Stimulated activated naive CD8-positive, alpha-beta T cell treated with anti-CD3 and anti-CD28 coated beads, Interleukin-15, Interleukin-2, amounts not matched to agents 100 ng/mL and 50 ng/mL, for 24 hours (primary cell): Measurements from ENCODE around the gene STARD3NL.
"Not testable (repeated sequence)": the region's sequence is repeated elsewhere in the genome, so short reads cannot be mapped to it uniquely, and the experiment has no call there.

ENCODE experiments used
- H3K27ac Mint-ChIP-seq: one replicate; pipeline ENCODE4 v1.8.0; 2021; ENCODE audit warnings: mild to moderate bottlenecking, mixed read lengths
- H3K27me3 Mint-ChIP-seq: one replicate; pipeline ENCODE4 v1.8.0; 2021; ENCODE audit warnings: mixed read lengths
- H3K36me3 Mint-ChIP-seq: one replicate; pipeline ENCODE4 v1.8.0; 2021; ENCODE audit warnings: low read depth, mixed read lengths
- H3K4me1 Mint-ChIP-seq: one replicate; pipeline ENCODE4 v1.8.0; 2021; ENCODE audit warnings: low read depth, mixed read lengths
- H3K4me3 Mint-ChIP-seq: one replicate; pipeline ENCODE4 v1.8.0; 2021; ENCODE audit warnings: mild to moderate bottlenecking, mixed read lengths
- H3K9me3 Mint-ChIP-seq: one replicate; pipeline ENCODE4 v1.8.0; 2021; ENCODE audit warnings: mixed read lengths

STARD3NL gene

DNA sequence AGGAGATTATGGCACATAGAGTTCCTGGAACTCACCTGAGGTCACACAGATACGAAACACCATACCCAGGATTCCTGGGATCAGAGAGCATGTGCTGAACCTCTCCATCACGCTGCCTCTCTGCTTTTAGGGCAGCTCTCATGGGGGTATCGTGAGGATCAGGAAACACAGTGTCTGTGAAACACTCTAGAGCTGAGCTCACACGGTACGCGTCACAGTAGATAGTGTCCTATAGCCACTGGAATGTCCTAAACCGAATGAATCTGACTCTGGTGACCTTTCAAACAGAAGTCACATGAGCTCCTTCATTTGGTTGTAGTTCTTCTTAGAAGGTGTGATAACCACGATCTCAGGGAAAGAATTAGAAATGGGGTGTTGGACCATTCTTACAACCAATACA lies 81.1 kb downstream of the STARD3NL start:
- H3K4me1 Mint-ChIP-seq, result peaks cover 25% of the 10 kb centered on the region
- peak overlapping the region; percentile 31 for H3K27ac Mint-ChIP-seq
- H3K27me3 Mint-ChIP-seq, H3K4me3 Mint-ChIP-seq, H3K36me3 Mint-ChIP-seq, H3K9me3 Mint-ChIP-seq: not testable (repeated sequence)

DNA sequence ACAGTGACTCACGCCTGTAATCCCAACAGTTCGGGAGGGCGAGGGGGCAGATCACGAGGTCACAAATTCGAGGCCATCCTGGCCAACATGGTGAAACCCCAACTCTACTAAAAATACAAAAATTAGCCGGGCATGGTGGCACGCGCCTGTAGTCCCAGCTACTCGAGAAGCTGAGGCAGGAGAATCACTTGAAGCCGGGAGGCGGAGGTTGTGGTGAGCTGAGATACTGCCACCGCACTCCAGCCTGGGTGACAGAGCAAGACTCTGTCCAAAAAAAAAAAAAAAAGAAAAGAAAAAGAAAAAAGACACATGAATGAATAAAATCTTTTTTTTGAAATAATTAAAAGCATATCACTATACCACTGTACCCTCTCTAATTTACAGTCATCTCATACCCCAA lies 83.6 kb downstream of the STARD3NL start:
- H3K9me3 Mint-ChIP-seq, H3K27me3 Mint-ChIP-seq, H3K36me3 Mint-ChIP-seq: not testable (repeated sequence)
- peak overlapping the region; percentile 26 for H3K27ac Mint-ChIP-seq
- peaks cover 28% of the 10 kb centered on the region for H3K4me1 Mint-ChIP-seq
- H3K4me3 Mint-ChIP-seq, result peak overlapping the region; percentile 28

DNA sequence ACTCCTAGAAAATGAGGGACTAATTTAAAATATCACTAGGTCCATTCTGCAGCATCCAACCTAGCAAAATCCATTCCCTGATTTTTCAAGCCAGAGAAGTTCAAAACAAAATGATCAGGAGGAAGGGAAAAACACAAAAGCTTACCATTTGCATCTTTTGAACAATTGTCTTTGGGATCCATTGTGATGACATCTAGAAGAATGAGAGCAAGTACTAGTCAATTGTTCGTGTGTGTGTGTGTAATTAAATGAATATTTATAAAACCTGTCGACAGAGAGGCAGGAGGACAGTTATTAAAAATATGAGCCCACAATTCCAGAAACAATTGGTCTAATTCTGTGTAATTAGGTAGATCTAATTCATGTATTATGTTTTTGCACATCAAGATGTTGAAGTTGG lies 84.0 kb downstream of the STARD3NL start:
- not testable (repeated sequence) for H3K27ac Mint-ChIP-seq

DNA sequence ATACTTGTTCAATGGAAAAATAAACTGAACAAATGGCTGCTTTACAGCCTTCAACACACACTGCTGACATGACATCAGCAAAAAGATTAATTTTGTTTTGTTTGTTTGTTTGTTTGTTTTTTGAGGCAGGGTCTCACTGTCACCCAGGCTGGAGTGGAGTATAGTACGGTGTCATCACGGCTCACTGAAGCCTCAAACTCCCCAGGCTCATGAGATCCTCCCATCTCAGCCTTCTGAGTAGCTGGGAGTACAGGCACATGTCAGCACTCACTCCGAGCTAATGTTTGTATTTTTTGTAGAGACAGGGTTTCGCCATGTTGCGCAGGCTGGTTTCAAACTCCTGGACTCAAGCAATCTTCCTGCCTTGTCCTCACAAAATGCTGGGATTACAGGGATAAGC lies 84.5 kb downstream of the STARD3NL start:
- Mint-ChIP-seq H3K4me1 (peaks cover 24% of the 10 kb centered on the region), H3K9me3 (no peaks in the 10 kb centered on the region), H3K4me3 (peak overlapping the region; percentile 28), H3K36me3 (peaks cover 9% of the 10 kb centered on the region), H3K27ac (no peak overlapping the region), H3K27me3 (no peaks in the 10 kb centered on the region)

More for the DNA sequence above, 84.0 kb downstream of the STARD3NL start:
- H3K36me3 Mint-ChIP-seq, H3K9me3 Mint-ChIP-seq, H3K27me3 Mint-ChIP-seq: not testable (repeated sequence)
- Mint-ChIP-seq H3K4me1 (peaks cover 28% of the 10 kb centered on the region), H3K4me3 (peak overlapping the region; percentile 28)

DNA sequence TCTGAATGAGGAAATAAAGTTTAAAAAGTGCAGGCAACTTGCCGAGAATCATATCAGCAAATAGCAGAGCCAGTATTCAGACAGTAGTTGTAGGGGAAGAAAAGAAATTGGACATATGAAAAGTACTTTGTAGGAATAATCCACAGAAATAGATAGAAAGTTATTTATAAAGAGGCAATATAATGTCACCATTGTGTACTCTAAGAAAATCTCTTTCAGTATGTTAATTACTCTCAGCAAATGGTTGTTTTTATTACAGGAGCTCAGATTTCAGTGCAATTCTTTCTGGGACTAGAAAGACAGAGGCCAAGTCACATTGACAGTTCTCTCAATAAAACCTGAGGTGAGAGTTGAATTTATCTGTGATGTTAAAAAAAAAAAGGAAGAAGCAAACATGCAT lies 85.2 kb downstream of the STARD3NL start:
- not testable (repeated sequence) for H3K27ac Mint-ChIP-seq, H3K9me3 Mint-ChIP-seq, H3K4me3 Mint-ChIP-seq, H3K27me3 Mint-ChIP-seq, H3K36me3 Mint-ChIP-seq
- H3K4me1 Mint-ChIP-seq, result peaks cover 19% of the 10 kb centered on the region

DNA sequence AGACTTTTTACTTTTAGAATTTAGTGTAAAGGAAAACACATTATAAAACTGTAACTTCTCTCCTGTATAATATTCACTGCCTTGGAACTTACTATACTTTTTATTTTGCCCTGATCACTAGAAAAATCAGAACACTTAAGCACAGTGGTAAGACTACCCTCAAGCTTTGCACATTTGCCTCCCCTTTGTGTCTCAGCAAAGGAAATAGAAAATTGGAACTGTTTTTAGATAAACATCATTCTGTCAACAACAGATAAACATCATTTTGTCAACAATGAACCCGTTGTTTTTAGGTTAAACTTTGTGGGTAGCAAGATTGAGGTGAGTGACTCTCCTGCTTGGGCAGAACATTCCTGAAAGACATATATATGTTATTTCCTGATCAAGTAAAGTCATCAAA lies 86.6 kb downstream of the STARD3NL start:
- H3K9me3 Mint-ChIP-seq, H3K36me3 Mint-ChIP-seq, H3K27me3 Mint-ChIP-seq: not testable (repeated sequence)
- peaks cover 12% of the 10 kb centered on the region for H3K4me1 Mint-ChIP-seq
- peak overlapping the region; percentile 40 for H3K27ac Mint-ChIP-seq
- H3K4me3 Mint-ChIP-seq, result peak overlapping the region; percentile 26

DNA sequence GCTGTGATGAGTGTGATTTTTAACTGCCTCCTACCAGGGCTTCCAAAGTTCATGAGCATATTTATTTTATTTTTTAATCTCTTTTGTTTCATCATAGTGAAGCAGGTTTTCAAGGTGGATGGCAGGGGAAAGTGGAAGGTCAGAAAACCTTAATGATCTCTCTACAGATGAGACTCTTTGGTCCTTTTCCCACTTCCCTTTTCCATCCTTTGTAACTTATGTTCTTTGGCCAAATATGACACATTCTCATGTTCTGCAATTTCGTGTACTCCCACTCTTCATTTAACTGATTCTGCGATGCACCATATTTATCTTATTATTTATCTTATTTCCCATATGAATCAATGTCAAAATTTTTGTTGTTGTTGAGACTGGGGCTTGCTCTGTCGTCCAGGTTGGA lies 87.9 kb downstream of the STARD3NL start:
- not testable (repeated sequence) for H3K9me3 Mint-ChIP-seq, H3K27me3 Mint-ChIP-seq, H3K36me3 Mint-ChIP-seq, H3K4me1 Mint-ChIP-seq, H3K27ac Mint-ChIP-seq
- H3K4me3 Mint-ChIP-seq, result peak overlapping the region; percentile 20

DNA sequence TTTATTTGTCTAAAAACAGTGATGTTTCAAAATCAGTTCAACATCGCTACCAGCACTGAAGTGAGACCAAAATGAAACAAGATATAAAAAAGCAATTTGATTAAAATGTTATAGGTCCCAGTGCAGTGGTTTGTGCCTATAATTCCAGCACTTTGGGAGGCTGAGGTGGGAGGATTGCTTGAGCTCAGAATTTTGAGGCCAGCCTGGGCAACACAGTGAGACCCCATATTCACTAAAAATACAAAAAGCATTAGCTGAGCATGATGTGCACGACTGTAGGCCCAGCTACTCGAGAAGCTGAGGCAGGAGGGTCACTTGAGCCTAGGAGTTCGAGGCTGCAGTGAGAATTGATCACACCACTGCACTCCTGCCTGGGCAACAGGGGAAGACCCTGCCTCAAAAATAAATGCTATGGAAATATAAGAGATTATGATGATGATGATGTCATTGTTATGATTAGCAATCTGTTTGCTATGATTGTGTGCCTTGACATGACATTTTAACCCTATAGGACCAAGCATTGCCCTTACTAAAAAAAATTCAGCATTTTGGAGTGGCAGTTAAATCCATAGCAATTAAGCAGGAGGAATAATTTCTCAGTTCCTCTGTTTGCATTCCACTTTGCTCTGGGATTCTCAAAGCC lies 91.8 kb downstream of the STARD3NL start:
- not testable (repeated sequence) for H3K9me3 Mint-ChIP-seq, H3K4me3 Mint-ChIP-seq, H3K4me1 Mint-ChIP-seq, H3K27ac Mint-ChIP-seq, H3K36me3 Mint-ChIP-seq, H3K27me3 Mint-ChIP-seq

DNA sequence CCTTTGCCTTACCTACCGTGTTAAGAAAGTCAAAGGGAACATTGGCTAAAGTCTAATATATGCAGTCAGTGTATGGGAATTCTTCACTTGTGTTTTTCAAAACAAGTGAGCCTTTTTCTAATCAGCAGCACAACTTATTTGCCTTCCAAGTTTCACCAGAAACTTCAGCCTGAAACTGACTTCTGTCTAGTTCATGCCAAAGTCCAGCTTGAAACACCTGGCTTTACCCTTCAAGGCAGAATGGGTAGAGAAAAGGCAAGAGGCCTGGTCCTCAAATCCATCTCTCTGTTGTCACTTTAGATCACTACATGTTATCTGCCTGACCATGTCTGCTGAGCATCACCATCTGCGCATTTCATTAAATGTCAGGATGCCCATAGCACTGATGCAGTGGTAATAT lies 92.4 kb downstream of the STARD3NL start:
- H3K4me1 Mint-ChIP-seq, H3K27me3 Mint-ChIP-seq, H3K36me3 Mint-ChIP-seq, H3K4me3 Mint-ChIP-seq, H3K9me3 Mint-ChIP-seq, H3K27ac Mint-ChIP-seq: not testable (repeated sequence)

DNA sequence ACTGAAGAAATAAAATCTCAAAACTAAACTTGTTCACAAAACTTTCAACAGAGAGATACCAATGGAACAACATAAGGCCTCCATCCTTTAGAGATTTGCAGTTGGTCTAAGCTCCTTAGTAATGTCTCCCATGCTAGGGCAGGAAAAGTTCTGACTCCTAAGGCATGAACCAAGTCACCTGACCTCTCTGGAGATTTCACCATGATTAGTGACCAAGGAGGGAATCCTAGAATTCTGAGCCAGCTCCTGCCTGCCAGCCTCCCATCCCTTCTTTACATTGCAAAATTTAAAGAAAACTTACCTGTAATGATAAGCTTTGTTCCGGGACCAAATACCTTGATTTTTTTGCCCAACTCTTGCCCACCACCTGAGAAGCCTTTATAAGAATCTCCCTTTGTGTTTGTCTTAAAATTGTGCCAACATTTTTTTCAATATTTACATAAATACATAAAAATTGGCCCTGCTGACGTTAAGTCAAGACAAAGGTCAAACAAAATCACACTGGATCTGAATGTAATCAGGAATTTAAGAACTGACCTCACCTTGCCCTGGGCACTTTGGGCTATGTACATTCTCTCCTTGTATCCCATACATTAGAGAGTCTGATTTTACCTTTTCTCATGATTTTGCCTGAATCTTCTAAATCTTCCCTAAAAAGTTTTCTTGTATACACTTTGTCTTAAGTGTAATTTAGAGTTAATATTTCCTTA lies 95.4 kb downstream of the STARD3NL start, which contains the start of gene TARP:
TARP (minus strand) TSS at position 351 of the 710 bp plus-strand sequence.
- Mint-ChIP-seq H3K4me1 (no peaks in the 10 kb centered on the region), H3K4me3 (peak within 1 kb of the TSS; percentile 68), H3K9me3 (no peaks in the 10 kb centered on the region), H3K27me3 (no peaks in the 10 kb centered on the region), H3K27ac (peak within 1 kb of the TSS; percentile 36), H3K36me3 (no peaks in the 10 kb centered on the region)

DNA sequence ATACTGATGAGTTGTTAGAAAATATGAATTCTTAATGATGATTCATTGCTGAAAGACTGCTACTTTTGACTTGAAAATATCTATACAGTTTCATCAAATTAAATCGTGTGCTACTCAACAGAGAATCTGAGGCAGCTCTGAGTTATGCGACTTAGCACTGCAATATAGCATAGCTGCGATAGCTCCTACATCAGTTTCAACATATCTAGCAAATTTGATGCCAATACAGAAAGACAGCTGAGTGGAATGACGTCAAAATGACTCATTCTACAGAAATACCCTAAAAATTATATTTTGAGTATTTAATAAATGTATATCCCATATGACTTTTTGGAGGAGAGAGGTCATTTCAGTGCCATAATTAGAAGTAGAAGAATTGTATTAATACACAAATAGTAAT lies 96.4 kb downstream of the STARD3NL start:
- Mint-ChIP-seq H3K27me3 (no peaks in the 10 kb centered on the region), H3K27ac (no peak overlapping the region), H3K36me3 (no peaks in the 10 kb centered on the region), H3K4me3 (peak overlapping the region; percentile 43), H3K4me1 (no peaks in the 10 kb centered on the region), H3K9me3 (no peaks in the 10 kb centered on the region)

DNA sequence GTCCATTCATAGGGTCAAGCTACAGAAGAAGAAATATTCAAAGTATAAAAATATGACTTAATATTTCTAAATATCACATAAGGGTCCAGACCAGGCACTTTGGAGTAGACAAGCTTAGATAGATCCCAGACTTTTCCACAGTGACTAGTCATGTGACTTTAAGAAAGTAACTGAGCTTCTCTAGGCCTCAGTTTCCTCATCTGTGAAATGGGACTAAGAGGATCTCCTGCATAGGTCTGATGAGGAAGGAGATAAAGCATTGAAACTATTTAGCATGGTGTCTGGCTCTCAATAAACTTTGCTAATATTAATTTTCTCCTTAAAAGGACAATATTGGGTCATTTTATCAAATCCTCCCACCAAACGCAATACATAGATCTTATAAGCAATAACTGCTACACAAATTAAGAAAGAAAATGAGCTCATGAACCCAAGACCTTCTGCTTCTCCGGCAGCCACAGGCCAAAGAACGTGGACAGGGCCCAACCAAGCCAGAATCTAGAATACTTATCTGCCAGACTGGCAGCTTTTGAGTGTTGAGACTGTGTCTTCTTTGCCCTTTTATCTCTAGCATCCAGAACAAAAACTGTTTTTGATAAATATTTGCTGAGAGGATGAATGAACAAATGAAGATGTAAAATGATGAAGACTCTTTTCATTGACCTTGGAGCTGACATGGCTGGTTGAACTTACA lies 97.0 kb downstream of the STARD3NL start:
- no peaks in the 10 kb centered on the region for H3K27me3 Mint-ChIP-seq
- H3K9me3 Mint-ChIP-seq, result no peaks in the 10 kb centered on the region
- H3K4me3 Mint-ChIP-seq, result peak overlapping the region; percentile 70
- H3K27ac Mint-ChIP-seq, result peak overlapping the region; percentile 31
- H3K36me3 Mint-ChIP-seq, result no peaks in the 10 kb centered on the region
- H3K4me1 Mint-ChIP-seq, result no peaks in the 10 kb centered on the region

DNA sequence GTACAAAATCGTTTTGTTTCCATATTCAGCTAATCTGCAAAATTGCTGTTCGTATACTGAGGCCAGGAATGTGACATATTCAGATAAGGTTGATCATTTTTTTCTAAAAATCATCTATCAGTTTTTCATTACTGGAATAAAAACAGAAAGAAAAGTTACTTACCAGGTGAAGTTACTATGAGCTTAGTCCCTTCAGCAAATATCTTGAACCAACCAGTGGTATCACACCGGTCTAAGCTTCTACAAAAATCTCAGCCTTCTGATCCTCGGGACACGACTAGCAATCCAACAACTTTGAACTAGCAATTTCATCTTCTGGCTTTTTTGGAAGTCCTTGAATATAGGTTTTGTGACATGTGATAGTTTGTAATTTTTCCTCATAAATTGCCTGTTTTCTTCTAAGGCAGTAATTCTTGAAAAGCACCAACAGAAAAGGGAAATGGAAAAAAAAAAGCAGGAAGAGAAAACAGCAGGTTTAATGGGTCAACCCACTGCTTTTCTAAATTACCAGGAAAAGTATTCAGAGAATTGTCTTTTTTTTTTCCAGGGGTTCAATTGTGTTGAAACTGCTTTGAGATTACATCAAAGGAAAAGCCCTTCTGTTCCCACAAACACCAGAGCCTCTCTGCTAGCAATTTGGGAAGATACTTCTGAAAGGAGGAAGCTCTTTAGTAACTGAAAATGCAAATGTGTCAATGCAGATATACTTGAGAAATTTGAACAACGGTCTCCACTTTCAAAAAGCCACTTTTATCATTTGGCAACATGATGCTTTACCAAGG lies 98.2 kb downstream of the STARD3NL start:
- peaks cover 4% of the 10 kb centered on the region for H3K4me1 Mint-ChIP-seq
- H3K36me3 Mint-ChIP-seq, result no peaks in the 10 kb centered on the region
- H3K4me3 Mint-ChIP-seq, result peak overlapping the region; percentile 68
- H3K27me3 Mint-ChIP-seq, result no peaks in the 10 kb centered on the region
- H3K9me3 Mint-ChIP-seq, result no peaks in the 10 kb centered on the region
- H3K27ac Mint-ChIP-seq, result peak overlapping the region; percentile 56

DNA sequence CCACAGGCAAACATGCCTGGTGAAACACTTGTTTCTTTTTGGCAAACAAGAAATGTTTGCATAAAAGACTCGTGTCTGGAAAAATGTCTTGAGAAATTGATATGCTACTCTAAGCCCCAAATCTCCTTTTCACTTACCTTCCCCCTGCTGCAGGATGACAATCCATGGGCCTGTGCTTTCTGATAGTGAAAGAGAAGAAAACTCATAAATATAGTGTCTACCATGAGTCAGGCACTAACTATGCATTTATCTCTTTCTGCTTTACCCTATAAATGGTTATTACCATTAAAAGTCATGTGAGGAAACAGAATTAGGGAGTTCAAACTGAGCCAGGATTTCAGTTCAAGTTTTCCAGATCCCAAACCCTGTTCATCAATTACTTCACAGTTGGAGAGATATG lies 102.0 kb downstream of the STARD3NL start:
- Mint-ChIP-seq H3K9me3 (no peaks in the 10 kb centered on the region), H3K4me3 (no peak overlapping the region), H3K36me3 (no peaks in the 10 kb centered on the region), H3K27me3 (no peaks in the 10 kb centered on the region), H3K27ac (no peak overlapping the region), H3K4me1 (peaks cover 27% of the 10 kb centered on the region)
